Thoracic aorta (tissue), 2 donors: ENCODE data around the gene AK5. TPM values are rescaled to one million over a fixed set of nuclear protein-coding genes. Genes with fewer than 3 reads are reported as not detected.

ENCODE experiments used
- ATAC-seq: fragments of 150-250 bp; one replicate; pipeline ENCODE4 v1.8.0; 2017; ENCODE audit warnings: low read depth; ENCODE audit not compliant: insufficient number of reproducible peaks, low FRiP score
- DNase-seq: peaks from one replicate; pipeline ENCODE4 v3.0.0-alpha.2; 2020; ENCODE audit warnings: low spot score
- H3K27ac ChIP-seq, 2 donors: fragments of 200-600 bp; sonication (generic); 1 replicate in 1 of 2; 2 replicates in 1 of 2; pipeline ENCODE4 v1.5.1; 2016; ENCODE audit warnings: mild to moderate bottlenecking in 2 of 2, moderate library complexity in 2 of 2
- H3K27me3 ChIP-seq: fragments of 200-600 bp; sonication (generic); replicated peaks from 2 replicates; pipeline ENCODE4 v1.6.0; 2016; ENCODE audit warnings: mild to moderate bottlenecking; ENCODE audit not compliant: insufficient read depth
- H3K36me3 ChIP-seq: fragments of 200-600 bp; sonication (generic); one replicate; pipeline ENCODE4 v1.5.1; 2016
- H3K4me1 ChIP-seq, 2 donors: fragments of 200-600 bp; sonication (generic); 1 replicate in 1 of 2; 2 replicates in 1 of 2; pipeline versions ENCODE4 v1.5.1 to v1.6.0; 2016; ENCODE audit warnings: low read depth in 2 of 2, mild to moderate bottlenecking in 1 of 2; ENCODE audit not compliant: control insufficient read depth in 1 of 2
- H3K4me3 ChIP-seq: fragments of 200-600 bp; sonication (generic); 2 replicates; pipeline ENCODE4 v1.5.1; 2016; ENCODE audit warnings: mild to moderate bottlenecking
- H3K9me3 ChIP-seq: fragments of 200-600 bp; sonication (generic); 2 replicates; pipeline ENCODE4 v1.5.1; 2016
- total RNA-seq, 2 donors: library from RNA; depleted of rRNA; stranded (reverse); fragments of >200 nt; gene quantifications; one replicate each; pipeline versions ENCODE4 v1.1.0 to v1.2.3, GENCODE V29; 2016
- TF ChIP-seq, protein P1 (sequence below): fragments of 200-600 bp; sonication (generic); IDR thresholded peaks from one replicate; pipeline ENCODE4 v1.5.1; 2019; ENCODE audit warnings: antibody characterized with exemption

The AK5 gene
- total RNA-seq, 2 donors from 2014 or later = 0.56 to 1.4 TPM

- ATAC-seq = no peak
- no peak overlapping the region for H3K4me3 ChIP-seq
- no peak overlapping the region for H3K27ac ChIP-seq
- no peaks in the 10 kb centered on the region for H3K36me3 ChIP-seq
- DNase-seq = no peak
- no peaks in the 10 kb centered on the region for H3K4me1 ChIP-seq
- H3K9me3 ChIP-seq = no peaks in the 10 kb centered on the region
- no peaks in the 10 kb centered on the region for H3K27me3 ChIP-seq
- TF ChIP-seq, protein P1, sequence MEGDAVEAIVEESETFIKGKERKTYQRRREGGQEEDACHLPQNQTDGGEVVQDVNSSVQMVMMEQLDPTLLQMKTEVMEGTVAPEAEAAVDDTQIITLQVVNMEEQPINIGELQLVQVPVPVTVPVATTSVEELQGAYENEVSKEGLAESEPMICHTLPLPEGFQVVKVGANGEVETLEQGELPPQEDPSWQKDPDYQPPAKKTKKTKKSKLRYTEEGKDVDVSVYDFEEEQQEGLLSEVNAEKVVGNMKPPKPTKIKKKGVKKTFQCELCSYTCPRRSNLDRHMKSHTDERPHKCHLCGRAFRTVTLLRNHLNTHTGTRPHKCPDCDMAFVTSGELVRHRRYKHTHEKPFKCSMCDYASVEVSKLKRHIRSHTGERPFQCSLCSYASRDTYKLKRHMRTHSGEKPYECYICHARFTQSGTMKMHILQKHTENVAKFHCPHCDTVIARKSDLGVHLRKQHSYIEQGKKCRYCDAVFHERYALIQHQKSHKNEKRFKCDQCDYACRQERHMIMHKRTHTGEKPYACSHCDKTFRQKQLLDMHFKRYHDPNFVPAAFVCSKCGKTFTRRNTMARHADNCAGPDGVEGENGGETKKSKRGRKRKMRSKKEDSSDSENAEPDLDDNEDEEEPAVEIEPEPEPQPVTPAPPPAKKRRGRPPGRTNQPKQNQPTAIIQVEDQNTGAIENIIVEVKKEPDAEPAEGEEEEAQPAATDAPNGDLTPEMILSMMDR = no peak
These were observed 34.2 kb downstream of the AK5 start for GRCh38 chr1:77316006-77316405.

- DNase-seq (no peak), ATAC-seq (no peak)
- H3K4me1 ChIP-seq = no peaks in the 10 kb centered on the region
- TF ChIP-seq, protein P1 = no peak
- no peak overlapping the region for H3K4me3 ChIP-seq
- no peaks in the 10 kb centered on the region for H3K36me3 ChIP-seq
- H3K27me3 ChIP-seq = no peaks in the 10 kb centered on the region
- H3K9me3 ChIP-seq = no peaks in the 10 kb centered on the region
- no peak overlapping the region for H3K27ac ChIP-seq
These were observed 35.1 kb downstream of the AK5 start for GRCh38 chr1:77316966-77317365.

DNA sequence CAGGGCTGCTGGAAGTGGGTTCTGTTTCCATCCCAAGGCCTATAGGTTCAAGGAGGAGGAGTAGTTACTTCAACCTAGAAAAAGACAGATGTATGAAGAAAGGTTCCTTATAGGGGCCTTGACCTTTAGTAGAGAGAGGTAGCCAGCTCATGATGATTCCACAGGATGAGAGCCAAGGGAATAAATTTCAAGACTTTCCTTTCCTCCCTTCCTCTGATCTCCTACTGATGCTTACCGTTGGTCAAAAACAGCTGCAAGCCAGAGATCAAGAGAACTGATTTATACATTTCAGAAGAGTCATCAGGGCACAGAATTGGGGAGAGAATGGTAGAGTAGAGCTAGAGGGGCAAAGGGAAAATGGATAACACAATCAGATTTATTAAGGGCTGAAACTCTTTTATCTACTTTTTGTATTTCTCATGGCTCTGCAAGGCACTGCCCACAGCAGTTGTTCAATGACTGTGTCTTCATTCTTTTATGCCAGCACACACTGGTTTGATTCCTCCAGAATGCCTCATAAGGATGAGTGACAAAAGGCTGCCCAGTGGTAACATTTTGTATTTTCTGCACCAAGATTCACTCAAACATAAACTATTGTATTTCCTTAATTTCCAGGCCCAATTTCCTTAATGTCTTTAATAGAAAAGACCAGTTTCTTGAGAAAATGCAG is 37.4 kb downstream of the AK5 start:
- Histone ChIP-seq H3K9me3 (no peaks in the 10 kb centered on the region), H3K27ac (no peak overlapping the region), H3K27me3 (no peaks in the 10 kb centered on the region), H3K4me1 (no peaks in the 10 kb centered on the region), H3K36me3 (no peaks in the 10 kb centered on the region), H3K4me3 (no peak overlapping the region)
- DNase-seq (no peak), ATAC-seq (no peak)
- TF ChIP-seq, protein P1 = no peak

DNA sequence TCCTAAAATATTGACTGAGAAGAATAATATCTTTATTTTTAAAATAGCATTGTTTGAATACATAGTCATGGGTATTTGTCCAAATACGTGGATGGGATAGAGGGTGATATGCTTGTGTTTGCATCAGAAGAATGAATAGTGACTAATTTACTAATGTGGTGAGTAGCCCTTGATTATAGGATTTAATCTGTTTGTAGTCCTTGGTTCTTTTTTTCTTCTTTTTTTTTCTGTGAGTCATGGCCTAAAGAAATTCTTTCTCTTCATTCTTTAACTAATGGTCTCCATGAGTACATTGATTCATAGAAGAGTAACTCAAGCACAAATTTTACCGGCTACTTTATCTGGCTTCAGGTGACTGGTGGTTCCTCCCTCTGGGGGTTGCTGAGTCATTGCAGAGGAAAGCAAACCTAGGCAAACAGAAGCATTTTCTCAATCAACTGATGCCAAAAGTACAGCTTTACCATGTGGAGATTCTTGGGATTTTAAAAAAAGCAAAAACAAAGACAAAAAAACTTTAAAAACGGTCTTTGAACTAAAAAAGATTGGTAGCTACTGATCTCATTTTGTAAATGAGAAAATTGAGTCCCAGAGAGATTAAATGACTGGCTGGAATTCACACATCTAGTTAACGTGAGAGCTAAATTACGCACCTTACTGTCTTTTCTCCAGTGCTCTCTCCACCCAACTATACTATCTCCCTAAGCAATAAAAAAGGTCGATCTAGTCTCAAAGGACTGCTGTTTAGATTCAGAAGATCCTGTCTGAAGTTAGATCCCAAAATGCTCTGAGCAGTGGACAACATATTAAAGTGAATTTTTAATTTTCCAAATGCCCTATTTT is 40.5 kb downstream of the AK5 start:
- no peaks in the 10 kb centered on the region for H3K9me3 ChIP-seq
- ATAC-seq (no peak), DNase-seq (no peak)
- H3K4me1 ChIP-seq = no peaks in the 10 kb centered on the region
- no peak overlapping the region for H3K27ac ChIP-seq
- no peaks in the 10 kb centered on the region for H3K36me3 ChIP-seq
- TF ChIP-seq, protein P1 = no peak
- no peak overlapping the region for H3K4me3 ChIP-seq
- H3K27me3 ChIP-seq = no peaks in the 10 kb centered on the region

- DNase-seq = no peak
- TF ChIP-seq, protein P1 = no peak
- no peaks in the 10 kb centered on the region for H3K27me3 ChIP-seq
- no peaks in the 10 kb centered on the region for H3K4me1 ChIP-seq
- no peak overlapping the region for H3K4me3 ChIP-seq
- no peak overlapping the region for H3K27ac ChIP-seq
- ATAC-seq = no peak
- no peaks in the 10 kb centered on the region for H3K9me3 ChIP-seq
- no peaks in the 10 kb centered on the region for H3K36me3 ChIP-seq
These were observed 51.7 kb downstream of the AK5 start for GRCh38 chr1:77333501-77333900.
